Activated CD4-positive, alpha-beta T cell treated with anti-CD3 and anti-CD28 coated beads, Interleukin-2, amount 50 U/mL, for 16 hours (primary cell): ENCODE results near the gene AGAP1.
"Not testable (repeated sequence)": the region's sequence is repeated elsewhere in the genome, so short reads cannot be mapped to it uniquely, and the experiment has no call there.

Experiments used
- DNase-seq: peaks from one replicate; pipeline ENCODE4 v3.0.0-alpha.2; 2020

Gene AGAP1

DNA sequence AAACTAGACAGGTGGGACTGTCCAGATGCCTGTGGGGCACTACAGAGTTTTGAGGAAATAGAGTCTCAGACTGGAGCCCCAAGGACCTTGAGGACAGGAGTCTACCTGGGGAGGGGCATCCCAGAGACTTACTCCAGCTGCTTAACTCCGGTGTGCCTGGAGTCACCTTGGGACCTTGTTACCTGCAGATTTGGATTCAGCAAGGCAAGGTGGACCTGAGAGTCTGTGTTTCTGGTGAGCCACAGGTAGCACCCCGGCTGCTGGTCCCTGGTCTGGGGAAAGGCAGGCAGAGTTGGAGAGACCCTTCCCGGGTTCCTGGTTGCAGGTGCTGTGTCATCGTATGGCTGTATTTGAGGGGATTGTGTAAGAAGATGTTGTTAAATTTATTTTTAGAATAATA, 102.4 kb downstream of the AGAP1 start:
- DNase-seq = no peak

DNA sequence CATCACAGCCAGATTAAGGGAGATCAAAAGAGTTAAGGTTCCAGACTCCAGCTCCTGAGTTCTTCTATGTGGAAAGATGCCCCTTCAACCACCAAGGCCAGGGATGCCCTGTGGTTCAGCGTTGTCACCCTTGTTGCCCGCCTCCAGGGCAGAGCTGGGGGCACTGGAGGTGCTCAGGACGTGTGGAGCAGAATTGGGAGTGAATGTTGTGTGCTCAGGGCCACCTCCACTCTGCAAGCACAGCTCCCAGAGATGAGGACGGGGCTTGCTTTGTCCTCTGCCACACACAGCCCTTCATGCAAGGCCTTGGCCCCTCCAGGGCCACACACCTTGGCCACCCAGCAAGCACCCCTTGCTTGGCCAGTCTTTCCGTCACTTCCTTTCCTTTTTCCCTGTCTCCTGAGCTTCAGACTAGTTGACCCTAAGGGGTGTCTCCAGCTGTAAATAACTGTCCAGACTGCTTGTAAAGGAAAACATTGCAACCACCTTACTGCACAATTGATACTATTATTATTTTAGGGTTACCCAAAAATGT, 103.3 kb downstream of the AGAP1 start:
- no peak for DNase-seq

DNA sequence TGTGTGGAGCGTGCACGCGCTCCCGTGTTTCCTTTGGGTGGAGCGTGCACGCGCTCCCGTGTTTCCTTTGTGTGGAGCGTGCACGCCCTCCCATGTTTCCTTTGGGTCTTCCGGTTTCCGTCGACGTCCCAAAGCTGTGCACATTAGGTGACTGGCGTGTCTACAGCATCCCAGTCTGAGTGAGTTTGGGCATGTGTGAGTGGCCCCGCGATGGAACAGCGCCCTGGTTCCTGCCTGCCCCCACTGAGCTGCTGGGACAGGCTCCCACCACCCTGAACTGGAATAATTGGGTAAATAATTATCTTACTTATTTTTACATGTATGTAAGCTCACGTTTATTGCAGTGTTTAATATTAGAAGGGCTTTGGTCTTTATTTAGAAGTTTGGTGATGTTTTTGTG, 104.2 kb downstream of the AGAP1 start:
- no peak for DNase-seq

DNA sequence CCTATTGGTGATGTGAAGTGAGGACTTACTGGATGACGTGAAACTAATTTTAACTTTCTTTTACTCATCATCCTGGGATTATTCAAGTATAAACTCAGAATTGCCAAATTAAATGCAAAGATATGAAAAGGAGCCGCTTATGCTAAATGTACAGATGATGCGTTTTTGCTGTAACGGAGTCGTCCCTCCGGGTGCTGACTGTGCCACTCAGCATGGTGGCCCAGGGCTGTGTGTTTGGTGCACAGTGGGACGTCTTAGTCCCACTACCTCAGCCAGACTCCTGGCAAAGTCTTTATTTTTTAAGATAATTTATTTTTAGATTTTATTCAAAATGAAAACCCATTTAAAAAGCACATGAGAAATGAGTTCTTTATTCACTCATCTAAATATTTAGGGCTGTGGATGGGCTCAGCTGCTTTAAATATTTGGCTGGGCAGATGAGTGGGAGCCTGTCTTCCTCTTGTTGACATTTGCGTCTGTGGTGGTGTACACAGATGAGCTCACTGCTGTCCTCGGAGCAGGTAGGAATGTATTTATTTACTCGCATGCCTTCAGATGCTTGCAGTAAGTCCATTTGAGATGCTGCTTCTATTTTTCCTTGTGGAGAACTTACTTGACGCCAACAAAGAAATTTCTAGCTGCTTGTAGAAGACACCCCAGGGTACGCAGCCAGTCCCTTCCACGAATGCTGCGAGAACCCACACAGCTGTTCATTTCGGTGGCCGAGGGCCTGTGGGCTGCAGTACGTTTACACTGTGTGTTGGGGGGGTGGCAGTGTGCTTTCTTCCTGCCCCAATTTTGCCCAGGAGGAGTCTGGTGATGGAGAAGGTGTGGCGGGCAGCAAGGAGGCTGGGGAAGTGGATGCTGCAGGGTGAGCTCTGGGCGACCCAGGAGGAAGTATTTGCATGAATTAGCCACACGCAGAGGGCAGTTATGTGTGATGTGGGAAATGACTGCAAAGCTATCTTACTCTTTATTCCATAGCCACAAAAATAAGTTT, 105.0 kb downstream of the AGAP1 start:
- no peak for DNase-seq

DNA sequence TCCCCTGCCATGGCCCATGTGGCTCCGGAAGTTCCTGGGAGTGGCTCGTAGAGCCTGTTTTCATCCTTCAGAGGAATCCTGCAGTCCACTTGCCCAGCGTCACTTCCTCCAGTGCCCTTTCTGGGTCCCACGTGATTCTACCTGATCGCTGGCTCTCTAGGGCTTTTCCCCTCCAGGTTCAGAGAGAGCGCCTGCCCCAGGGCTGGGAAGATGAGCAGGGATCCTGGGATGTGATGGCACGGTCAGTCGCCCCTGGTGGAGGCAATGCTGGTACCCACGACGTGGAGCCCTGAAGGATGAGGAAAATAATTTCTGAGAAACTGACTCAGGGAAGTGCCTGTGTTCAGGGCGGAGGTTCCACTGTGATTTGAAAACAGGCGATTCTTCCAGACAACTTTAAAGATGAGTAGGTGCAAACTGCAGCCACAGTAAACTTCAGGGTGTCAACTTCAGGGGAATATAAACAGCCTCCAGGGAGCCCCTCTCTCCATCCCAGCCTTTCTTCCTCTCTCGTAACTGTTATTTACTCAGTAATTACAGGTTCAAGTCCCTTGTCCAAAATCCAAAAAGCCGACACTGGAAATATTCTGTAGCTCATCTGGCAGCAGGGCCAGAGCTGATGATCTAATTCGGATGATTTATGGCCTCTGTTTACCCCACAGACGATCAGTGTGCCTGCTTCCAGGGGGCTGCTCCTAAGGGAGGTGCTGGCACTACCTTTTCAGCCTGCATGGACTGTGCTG, 105.9 kb downstream of the AGAP1 start:
- no peak for DNase-seq

DNA sequence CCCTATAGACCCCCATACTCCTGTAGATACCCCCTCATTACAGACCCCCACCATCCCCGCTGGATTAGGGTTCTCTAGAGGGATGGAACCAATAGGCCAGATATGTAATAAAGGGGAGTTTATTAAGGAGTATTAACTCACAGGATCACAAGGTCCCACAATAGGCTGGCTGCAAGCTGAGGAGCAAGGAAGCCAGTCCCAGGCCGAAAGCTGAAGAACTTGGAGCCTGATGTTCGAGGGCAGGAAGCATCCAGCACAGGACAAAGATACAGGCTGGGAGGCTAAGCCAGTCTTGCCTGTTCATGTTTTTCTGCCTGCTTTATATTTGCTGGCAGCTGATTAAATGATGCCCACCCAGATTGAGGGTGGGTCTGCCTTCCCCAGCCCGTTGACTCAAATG, 106.6 kb downstream of the AGAP1 start:
- no peak for DNase-seq

DNA sequence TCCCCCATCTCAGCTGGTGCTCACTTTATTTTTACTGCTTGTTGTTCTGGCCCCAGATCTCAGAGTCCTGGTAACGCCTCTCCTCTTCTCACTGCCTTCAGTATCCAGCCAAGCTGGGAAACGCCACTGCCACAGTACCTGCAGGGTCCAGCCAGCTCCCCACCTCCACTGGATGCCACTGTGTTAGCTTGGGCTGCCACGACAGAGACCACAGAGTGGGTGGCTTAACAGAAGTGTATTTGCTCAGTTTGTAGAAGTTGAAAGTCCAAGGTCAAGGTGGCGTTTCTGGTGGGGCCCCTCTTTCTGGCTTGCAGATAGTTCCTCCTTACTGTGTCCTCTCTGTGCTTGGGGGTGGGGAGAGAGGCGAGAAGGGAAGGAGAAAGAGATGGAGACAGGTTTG, 107.1 kb downstream of the AGAP1 start:
- no peak for DNase-seq

DNA sequence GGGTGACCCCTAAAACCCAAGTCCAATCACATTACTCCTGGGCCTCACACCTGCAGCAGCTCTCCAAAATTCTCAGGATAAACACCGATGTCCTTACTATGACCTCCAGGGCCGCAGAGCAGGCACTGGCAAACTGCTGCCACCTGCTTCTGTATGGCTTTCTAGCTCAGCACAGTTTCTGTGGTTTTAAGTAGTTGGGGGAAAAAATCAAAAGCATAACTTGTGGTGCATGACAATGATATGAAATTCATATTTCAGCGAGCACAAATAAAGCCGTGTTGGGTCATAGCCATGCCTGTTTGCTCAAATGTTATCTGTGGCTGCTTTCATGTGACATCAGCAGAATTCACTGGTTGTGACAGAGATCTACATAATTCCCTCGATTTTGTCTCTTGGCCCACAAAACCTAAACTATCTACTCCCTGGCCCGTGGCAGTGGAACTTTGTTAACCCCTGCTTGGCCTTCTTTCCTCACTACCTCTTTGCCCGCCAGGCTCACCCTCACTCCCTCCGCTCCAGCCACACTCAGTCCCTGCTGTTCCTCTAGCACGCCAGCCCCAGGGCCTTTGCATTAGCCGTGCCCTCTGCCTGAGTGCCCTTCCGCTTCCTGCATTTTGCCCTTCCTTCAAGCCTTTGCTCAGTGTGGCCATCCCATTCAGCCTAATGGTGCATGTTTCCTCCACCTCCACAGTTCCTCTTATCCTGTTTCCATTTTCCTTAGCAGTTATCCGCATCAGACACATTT, 108.3 kb downstream of the AGAP1 start:
- no peak for DNase-seq

DNA sequence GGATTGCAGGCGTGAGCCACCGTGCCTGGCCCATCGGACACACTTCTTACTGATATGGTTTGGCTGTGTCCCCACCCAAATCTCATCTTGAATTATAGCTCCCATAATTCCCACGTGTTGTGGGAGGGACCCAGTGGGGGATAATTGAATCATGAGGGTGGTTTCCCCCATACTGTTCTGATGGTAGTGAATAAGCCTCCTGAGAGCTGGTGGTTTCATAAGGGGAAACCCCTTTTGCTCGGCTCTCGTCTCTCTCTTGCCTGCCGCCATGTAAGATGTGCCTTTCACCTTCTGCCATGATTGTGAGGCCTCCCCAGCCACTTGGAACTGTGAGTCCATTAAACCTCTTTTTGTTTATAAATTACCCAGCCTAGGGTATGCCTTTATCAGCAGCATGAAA, 109.1 kb downstream of the AGAP1 start:
- DNase-seq = not testable (repeated sequence)

DNA sequence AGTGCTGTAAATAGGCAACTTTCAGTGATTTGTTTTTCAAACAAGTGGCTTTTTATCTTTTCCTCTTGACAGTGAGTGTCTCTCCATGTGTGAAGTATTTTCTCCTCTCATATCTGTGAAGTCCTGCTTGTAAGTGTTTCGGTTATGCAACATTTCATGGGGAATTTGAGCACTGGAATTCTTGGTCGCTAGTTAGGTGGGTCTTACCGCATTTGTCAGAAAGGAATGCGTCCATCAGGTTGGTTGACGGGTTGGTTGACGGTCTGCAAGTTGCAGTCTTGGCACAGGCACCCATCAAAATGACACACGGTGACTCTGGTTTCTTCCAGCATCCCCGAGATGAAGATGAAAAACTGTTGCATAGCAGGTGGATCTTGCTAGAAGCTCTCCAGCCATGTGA, 109.8 kb downstream of the AGAP1 start:
- no peak for DNase-seq

DNA sequence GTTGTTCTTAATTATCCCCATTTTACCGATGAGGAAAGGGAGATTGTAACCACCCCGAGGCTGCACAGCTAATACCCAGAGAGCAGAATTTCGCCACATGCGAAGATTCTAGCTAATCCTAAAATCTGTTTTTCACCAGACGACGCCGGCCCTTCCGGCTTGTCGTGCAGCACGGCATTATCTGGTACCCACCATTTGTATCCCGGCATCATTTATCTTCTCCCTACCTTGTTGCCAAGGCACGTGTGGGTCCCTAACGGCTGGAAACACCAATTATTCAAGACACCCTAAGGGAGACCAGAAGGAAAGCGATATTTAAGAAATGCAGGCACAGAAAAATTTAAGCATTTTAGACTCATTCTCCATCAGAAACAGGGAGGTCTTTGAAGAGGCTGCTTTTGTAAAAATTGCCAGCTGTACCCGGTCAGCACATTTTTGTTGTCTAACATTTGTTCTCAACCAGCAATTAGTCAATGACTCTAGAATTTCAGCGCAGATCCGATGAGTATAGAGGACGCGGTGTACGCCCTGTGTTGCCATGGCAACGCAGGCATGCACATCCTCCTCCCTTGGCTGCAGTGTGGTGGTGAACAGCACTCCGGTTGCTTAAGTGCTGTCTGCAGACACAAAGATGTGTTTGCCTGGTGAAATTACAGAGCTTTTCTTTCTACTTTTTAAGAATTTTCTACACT, 111.6 kb downstream of the AGAP1 start:
- no peak for DNase-seq

DNA sequence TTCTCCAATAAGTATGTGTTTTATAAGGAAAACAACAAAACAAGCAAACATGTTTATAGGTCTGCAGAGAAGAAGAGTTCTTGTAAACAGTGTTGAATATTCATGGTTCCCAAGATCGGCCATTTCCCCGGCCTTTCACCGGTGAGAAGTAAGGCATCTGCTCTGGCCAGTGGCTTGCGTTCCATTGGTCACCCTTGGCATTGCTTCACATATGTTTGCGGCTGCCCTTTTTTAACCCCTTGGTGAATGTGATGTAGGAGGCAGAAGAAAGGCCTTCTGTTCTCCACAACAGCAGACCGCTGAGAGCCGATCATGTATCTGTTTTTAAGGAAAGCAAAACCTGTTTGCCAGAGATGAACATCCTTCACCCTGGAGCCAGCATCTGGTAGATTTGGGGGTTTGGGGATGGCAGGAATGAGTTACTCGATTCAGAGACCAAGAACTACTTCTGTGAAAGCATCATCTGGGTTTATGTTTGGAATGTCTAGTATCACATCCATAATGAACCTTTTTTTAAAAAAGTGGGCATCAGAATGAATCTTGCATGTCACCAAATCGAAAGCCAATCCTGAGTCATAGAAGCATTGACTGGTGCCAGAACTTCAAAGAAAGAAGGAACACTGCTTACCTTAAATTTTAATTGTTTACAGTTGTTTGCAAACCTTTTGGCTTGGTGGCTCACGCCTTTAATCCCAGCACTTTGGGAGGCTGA, 112.3 kb downstream of the AGAP1 start:
- DNase-seq = no peak

DNA sequence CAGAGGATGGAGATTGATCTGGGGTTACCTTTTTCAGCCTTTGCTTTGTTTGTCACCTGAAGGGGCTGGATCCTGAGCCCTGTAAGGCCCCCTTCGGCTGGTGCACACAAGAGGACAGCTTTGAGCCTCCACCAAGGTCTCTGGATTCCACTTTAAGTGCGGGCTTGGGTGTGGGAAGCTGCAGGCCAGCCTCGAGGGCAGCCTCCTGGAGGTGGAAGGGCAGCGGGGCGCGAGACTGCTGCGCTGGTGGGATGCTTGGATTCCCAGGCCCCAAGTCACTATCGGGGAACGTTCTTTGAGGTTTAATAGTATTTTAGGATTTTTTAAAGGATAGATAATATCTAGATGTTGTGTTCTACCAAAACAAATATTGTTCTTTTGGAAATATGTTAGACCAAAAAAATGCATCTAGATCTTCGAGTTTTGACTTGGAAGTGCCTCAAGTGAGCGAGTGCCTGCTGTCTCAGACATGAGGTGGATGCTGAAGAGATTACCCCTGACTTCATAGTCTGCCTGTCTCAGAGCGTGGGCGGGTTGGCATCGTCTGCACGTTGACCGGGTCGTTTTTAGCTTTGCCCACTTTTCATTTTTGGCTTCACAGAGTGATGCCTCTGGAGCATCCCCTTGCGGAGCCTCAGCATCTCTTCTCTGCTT, 113.8 kb downstream of the AGAP1 start:
- DNase-seq = no peak

DNA sequence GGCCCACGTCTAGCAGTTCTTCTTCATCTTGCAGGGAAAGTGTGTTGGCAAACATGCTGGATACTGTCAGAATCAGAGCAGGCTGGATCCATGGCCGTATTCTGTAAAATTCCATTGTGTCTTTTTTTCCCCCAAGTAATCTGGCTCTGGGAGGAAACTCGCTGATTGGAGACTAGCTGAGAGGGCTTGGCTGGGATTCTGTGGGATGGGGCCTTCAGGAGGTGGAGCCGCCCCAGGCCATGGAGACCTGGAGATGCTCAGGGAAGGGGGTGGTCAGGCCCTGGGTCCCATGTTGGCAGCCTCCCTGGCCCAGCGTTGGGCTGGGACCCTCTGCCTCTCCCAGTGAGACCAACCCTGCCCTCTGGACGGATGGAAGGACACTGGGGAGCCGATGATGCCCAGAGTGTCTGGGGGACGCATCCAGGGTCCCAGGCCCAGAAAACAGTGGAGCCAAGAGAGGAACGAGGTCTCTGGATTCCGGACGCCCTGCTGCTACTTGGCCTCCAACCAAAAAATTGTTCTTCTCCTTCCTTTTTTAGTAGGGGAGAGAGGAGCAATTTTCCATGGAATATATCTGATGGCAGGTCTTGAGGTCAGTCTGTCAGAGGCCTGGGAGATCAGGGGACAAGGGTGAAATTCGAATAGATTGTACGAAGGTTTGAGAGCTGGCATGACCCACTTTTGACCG, 114.5 kb downstream of the AGAP1 start:
- no peak for DNase-seq

DNA sequence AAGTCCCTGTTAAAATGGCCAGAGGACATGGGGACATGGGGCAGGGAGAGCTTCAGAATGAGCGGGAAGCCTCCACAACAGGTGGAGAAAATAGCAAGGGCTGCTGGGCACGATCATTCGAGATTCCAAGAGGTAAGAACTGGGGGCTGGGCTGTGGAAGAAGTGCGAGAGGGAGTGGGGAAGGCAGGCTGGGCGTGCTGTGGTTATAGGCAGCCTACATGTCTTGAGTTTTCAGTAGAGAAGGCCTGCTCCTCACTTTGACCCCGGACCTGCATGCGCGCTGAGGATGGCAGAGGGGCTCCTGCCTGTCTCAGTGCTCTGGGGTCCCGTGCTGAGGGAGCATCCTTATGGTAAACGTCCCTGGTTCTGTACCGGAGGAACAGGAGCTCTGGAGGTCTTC, 115.5 kb downstream of the AGAP1 start:
- DNase-seq = no peak

DNA sequence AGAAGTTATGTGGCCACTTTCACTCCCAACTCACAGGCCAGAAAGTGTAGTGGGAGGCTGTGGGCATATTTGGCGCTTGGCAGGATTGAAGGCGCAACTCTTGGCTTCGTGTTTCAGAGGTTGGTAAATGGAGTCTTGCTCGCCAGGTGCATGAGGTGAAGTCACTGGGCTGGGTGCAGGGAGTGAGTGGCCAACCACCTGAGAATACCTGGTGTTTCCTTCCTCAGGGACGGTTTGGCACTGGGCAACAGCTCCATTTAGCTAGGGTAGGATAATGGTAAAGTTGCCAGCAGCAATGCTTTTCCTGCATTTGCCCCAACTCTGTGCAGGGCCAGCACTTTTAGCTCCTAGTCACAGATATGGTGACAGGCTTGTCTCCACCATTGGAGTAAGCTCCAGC, 115.9 kb downstream of the AGAP1 start:
- no peak for DNase-seq

DNA sequence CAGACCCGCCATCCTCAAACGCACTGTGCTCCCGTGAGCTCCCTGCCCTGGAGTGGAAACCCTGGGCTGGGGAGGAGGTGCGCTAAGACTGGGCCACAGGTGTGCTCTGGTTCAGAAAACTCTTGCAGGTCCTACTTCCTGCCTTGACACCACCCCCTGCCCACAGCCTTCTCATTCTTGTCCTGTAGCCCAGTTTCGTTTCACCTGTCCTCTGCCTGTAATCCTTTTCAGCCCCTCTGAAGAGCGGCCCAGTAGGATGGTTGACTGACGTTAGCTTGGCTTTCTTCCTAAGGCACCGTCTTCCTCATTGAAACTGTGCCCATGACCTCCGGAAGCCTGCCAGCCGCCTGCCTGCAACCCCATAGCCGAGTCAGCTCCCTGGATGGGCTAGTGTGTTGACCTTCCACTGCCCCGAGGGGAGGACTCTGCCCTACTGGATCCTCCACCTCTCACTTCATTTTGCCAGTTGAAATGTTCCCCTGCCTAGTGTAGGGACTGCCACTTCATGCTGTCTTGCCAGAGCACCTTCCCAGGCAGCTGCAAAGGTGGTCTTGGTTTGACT, 116.9 kb downstream of the AGAP1 start:
- no peak for DNase-seq

DNA sequence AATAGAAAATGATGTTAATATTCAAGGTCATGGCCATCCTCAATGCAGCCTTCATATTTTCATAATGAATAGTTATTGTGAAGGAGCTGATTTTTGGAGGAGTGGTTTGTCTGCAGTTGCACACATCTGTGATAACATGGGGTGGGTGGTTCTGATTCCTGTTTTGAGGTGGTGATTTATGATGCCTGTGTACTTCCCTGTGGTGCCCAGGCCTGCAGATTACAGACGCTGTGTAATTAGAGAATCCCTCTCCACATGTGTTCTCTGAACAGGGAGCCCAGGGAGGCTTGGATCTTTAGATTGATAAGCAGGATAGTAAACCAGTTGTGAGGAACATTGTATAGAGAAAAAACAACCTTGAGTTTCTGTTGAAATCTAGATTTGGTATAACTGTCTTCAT, 117.5 kb downstream of the AGAP1 start:
- no peak for DNase-seq

DNA sequence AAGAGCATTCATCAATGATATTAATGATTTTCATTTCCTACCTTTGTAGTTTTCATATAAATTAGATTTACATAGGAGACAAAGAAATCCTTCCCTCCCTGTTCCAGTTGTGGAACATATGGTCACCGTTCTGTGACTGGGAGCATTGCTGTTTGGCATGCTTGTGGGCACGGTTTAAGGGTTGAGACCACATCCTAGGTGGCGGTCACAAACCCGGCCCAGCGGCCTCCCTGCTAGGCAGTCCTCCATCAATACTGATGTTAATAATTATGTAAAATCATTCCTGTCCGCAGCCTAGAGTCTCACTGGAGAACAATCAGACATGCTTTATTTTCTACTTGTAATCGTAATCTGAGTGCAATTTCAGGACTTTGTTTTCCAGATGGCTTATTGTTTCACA, 117.9 kb downstream of the AGAP1 start:
- no peak for DNase-seq
